ENCODE results near the gene TMEM82.
"Not testable (repeated sequence)": the region's sequence is repeated elsewhere in the genome, so short reads cannot be mapped to it uniquely, and the experiment has no call there.

The TMEM82 gene

GRCh38 chr1:15742339-15742801 is at the start of gene TMEM82:
Gene TMEM82 (plus strand): TSS chr1:15742499. CDS start chr1:15742560, 61 bp downstream.
- DNase-seq: no peak

- DNase-seq: no peak
Measured at GRCh38 chr1:15693371-15693770, 48.9 kb upstream of the TMEM82 start.

DNA sequence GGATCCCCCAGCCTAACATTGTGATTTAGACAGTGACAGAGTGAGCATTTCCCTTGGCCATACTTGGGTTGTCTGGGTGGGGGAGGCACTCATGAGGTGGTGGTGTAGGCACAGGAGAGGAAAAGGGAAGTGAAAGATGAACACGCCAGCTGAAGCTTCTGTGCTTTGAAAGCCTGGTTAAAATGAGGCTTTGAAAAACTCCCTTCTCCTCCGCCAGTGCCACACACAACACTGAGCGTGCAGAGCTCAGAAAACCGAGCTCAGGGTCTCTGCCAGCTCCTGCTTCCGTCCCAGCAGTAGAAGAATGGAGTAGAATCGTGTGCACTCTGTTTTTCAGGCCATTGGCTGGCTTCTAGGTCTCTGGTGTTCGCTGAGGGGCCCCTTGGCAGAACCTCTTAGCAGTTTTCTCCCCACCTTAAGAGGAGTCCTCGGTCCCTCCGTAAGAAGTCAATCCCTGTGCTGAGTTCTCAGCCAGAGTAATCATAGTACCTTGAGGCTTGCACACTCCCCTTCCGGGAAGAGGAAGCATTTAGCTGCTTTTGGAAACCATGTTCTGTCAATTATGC is 45.3 kb upstream of the TMEM82 start:
- no peak for DNase-seq

- DNase-seq: no peak
Measured at GRCh38 chr1:15698201-15698600, 44.1 kb upstream of the TMEM82 start.

GRCh38 chr1:15699321-15699720 is 43.0 kb upstream of the TMEM82 start:
- DNase-seq: not testable (repeated sequence)

GRCh38 chr1:15700508-15700907 is 41.8 kb upstream of the TMEM82 start:
- no peak for DNase-seq

DNA sequence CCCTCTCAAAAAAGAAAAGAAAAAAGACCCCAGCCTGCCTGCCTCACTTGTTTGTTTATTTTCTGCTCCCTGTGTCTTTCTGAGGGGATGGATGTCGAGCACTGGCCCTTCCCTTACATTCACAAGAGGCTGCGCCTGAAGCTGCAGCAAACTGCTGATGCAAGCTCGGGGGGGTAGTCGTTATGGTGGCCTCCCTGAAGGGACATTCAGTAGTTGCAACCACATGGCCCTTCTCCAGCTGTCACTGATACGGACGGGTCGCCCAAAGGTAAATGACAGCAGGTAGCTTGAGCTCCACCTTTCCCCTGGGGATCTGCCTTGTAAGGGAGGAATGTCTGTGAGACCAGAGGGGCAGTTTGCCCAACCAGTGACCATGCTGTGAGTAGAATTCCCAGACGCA is 40.5 kb upstream of the TMEM82 start:
- DNase-seq: no peak

DNA sequence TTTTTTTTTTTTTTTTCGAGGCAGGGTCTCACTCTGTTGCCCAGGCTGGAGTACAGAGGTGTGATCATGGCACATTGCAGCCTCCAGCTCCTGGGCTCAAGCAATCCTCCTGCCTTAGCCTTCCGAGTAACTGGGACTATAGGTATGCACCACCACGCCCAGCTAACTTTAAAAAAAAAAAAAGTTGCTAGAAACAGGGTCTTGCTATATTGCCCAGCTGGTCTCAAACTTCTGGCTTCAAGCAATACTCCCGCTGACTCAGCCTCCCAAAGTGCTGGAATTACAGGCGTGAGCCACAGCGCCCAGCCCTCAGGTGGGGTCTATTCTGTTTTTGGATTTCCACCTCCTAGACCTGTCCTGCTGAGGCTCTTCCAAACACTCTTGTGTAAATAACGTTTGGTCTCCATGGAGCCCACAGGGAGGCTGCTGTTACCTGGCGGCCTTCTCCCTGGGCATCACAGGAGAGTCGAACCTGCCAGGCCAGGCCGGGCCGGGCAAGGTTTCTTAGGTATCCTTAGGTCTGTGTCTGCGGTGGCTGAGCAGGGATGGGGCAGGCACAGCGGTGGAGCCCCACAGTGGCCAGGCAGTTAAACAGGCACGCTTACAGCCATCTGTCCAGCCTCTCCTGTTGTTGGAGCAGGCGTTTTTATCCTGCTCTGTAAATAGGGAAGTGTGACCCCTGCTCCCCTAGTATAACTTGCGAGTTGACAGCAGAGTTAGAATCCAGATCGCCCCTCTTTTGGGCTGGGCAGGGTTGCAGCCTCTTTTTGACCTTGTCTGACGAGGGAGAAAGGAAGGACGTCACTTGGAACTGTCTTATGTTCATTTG is 39.4 kb upstream of the TMEM82 start:
- peak; percentile 78 for DNase-seq

- peak; percentile 76 for DNase-seq
Measured at GRCh38 chr1:15703562-15703961, 38.7 kb upstream of the TMEM82 start.

- DNase-seq: no peak
Measured at GRCh38 chr1:15704526-15705183, 37.6 kb upstream of the TMEM82 start.

DNA sequence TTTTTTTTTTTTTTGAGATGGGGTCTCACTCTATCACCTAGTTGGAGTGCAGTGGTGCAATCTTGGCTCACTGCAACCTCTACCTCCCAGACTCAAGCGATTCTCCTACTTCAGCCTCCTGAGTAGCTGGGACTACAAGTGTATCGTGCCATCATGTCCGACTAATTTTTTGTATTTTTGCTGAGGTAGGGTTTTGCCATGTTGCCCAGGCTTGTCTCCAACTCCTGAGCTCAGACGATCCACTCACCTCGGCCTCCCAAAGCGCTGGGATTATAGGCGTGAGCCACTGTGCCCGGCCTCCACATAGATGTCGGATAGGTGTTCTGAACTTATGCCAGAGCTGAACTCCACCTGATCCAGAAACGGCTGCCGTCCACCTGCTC is 37.1 kb upstream of the TMEM82 start:
- DNase-seq: no peak

DNA sequence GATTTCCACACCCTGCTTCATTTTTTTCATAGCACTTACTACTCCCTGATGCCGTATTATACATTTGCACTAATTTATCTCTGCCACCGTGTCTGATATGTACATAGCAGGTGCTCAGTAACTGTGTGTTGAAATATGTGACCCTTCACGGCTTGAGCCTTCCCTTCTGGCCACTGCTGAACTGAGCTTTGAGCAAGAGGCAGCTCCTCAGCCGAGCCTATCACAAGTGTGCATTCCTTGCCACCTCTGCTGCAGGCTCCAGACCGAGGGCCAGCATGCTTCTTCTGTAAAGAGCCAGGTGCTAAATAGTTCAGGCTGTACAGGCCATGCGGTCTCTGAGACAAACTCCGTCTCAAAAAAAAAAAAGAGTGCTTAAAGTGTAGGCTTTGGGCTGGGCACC is 35.5 kb upstream of the TMEM82 start:
- DNase-seq: no peak

GRCh38 chr1:15707239-15707925 is 34.9 kb upstream of the TMEM82 start:
- no peak for DNase-seq

DNA sequence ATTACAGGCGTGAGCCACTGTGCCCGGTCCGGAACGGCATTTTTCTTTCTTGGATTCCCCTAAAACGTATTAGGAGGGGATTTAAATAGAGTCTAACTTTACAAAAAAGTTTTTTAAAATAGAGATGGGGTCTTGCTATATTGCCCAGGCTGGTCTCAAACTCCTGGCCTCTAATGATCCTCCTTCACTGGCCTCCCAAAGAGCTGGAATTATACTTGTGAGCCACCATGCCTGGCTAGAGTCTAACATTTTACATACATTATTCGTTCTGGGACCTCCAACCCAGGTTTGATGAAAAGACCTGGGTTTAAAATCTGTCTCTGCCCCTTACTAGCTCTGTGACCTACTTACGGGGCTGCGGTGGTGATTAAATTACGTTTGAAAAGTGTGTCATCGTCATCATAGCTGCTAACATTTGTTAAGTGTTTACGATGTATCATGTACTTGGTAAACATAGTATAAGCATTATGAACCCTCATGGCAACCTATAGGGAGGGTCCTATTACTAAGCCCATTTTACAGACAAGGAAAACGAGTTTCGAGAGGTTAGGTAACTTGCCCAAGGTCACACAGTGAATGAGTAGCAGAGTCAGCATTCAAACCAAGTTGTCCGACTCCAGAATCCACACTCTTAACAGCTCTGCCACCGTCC is 33.7 kb upstream of the TMEM82 start:
- no peak for DNase-seq

GRCh38 chr1:15709226-15709625 is 33.1 kb upstream of the TMEM82 start:
- no peak for DNase-seq

- no peak for DNase-seq
Measured at GRCh38 chr1:15712168-15712567, 30.1 kb upstream of the TMEM82 start.

GRCh38 chr1:15714406-15715136 is 27.7 kb upstream of the TMEM82 start:
- DNase-seq: no peak

DNA sequence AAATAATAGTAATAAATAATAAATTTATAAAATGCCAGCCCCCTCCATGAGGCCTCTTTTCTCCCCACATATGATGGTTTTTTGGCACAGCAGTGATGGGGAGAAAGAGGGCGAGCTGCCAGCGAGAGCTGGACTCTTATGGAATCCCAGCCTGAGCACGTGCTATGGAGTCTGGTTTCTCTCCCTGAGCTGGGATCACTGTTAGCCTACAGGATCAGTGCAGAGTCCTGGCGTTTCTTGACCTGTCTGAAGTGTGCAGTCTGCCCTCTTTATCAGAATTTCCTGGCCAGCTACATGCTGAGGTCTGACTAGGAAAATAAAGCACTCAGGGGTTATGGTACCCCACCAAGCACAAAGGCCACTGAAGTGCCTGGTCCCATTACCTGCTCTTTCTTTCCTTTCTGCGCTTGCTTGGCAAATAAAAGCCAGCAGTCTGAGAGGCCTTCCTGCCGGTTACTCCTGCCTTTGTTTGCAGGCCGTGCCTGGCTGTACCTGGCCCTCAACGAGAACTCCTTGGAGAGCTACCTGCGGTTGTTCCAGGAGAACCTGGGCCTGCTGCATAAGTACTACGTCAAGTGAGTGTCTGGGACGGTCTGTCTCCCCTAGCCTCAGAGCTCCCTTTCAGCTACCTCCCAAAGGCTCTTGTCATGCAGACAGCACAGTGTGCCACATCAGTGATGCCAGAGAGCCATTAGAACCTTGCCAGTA is 24.7 kb upstream of the TMEM82 start:
- DNase-seq: no peak

GRCh38 chr1:15718199-15718601 is 24.1 kb upstream of the TMEM82 start:
- peak; percentile 47 for DNase-seq

- DNase-seq: peak; percentile 69
Measured at GRCh38 chr1:15719381-15720120, 22.7 kb upstream of the TMEM82 start.

DNA sequence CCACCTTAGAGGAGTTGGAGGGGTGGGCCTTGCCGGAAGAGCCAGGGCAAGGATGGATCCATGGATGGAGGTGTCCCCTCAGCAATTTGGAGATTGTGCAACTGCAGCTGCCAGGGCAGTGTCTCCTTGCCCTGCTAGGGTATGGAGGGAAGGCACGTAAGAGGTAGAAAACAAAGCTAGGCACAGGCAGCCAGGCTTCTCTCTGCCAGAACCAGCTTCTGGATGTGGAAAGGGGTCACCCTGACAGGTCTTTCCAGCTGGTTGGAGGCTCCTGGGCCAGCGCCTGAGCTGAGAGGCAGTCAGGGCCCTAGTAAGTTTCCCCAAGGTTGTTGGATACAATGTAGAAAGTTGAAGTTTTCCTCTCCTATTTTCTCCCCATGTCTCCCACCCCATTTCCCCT is 21.4 kb upstream of the TMEM82 start:
- no peak for DNase-seq

Measured in islet precursor cell (in vitro differentiated cells).